Measurements from ENCODE around the gene GPX4. TPM values are rescaled to one million over a fixed set of nuclear protein-coding genes. Genes with fewer than 3 reads are reported as not detected.

GPX4 gene
- total and polyA plus RNA-seq, 2 experiments from 2014 or later, result 351 to 573 TPM

DNA sequence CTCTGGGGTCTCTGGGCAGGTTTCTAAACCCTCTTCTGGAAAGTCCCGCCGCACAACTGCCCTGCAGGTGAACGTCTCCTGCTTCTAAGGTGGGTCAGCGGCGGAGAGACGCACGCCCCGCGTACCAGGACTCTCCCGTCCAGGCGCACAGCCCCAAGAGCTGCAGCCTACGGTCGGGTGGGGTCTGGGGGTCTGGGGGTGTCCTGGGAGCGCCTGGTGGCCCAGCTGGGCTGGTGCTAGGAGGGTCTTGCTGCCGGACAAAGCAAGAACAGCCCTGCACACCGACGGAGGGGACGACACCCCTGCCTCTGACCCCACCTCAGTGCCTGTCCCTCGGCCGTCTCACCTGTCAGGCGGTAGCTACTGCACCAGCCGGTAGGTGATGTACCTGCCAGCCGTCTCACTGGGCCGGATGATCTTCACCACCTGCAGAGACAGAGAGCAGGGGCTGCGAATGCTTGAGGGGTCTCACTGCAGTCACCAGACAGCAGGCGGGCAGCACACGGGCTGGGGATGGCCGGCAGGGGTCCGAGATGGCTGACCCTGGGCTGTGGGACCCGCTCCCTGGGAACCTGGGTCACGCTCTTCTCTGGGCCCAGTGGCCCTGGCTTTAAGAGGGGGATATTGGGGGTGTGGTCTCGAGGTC is 14.5 kb upstream of the GPX4 start (continued):
- TF ChIP-seq, protein P1, sequence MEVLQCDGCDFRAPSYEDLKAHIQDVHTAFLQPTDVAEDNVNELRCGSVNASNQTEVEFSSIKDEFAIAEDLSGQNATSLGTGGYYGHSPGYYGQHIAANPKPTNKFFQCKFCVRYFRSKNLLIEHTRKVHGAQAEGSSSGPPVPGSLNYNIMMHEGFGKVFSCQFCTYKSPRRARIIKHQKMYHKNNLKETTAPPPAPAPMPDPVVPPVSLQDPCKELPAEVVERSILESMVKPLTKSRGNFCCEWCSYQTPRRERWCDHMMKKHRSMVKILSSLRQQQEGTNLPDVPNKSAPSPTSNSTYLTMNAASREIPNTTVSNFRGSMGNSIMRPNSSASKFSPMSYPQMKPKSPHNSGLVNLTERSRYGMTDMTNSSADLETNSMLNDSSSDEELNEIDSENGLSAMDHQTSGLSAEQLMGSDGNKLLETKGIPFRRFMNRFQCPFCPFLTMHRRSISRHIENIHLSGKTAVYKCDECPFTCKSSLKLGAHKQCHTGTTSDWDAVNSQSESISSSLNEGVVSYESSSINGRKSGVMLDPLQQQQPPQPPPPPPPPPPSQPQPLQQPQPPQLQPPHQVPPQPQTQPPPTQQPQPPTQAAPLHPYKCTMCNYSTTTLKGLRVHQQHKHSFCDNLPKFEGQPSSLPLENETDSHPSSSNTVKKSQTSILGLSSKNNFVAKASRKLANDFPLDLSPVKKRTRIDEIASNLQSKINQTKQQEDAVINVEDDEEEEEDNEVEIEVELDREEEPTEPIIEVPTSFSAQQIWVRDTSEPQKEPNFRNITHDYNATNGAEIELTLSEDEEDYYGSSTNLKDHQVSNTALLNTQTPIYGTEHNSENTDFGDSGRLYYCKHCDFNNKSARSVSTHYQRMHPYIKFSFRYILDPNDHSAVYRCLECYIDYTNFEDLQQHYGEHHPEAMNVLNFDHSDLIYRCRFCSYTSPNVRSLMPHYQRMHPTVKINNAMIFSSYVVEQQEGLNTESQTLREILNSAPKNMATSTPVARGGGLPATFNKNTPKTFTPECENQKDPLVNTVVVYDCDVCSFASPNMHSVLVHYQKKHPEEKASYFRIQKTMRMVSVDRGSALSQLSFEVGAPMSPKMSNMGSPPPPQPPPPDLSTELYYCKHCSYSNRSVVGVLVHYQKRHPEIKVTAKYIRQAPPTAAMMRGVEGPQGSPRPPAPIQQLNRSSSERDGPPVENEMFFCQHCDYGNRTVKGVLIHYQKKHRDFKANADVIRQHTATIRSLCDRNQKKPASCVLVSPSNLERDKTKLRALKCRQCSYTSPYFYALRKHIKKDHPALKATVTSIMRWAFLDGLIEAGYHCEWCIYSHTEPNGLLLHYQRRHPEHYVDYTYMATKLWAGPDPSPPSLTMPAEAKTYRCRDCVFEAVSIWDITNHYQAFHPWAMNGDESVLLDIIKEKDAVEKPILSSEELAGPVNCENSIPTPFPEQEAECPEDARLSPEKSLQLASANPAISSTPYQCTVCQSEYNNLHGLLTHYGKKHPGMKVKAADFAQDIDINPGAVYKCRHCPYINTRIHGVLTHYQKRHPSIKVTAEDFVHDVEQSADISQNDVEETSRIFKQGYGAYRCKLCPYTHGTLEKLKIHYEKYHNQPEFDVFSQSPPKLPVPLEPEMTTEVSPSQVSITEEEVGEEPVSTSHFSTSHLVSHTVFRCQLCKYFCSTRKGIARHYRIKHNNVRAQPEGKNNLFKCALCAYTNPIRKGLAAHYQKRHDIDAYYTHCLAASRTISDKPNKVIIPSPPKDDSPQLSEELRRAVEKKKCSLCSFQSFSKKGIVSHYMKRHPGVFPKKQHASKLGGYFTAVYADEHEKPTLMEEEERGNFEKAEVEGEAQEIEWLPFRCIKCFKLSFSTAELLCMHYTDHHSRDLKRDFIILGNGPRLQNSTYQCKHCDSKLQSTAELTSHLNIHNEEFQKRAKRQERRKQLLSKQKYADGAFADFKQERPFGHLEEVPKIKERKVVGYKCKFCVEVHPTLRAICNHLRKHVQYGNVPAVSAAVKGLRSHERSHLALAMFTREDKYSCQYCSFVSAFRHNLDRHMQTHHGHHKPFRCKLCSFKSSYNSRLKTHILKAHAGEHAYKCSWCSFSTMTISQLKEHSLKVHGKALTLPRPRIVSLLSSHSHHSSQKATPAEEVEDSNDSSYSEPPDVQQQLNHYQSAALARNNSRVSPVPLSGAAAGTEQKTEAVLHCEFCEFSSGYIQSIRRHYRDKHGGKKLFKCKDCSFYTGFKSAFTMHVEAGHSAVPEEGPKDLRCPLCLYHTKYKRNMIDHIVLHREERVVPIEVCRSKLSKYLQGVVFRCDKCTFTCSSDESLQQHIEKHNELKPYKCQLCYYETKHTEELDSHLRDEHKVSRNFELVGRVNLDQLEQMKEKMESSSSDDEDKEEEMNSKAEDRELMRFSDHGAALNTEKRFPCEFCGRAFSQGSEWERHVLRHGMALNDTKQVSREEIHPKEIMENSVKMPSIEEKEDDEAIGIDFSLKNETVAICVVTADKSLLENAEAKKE (CRISPR knock-in tag; IDR thresholded peaks at IDR 0.05), result no peak

DNA sequence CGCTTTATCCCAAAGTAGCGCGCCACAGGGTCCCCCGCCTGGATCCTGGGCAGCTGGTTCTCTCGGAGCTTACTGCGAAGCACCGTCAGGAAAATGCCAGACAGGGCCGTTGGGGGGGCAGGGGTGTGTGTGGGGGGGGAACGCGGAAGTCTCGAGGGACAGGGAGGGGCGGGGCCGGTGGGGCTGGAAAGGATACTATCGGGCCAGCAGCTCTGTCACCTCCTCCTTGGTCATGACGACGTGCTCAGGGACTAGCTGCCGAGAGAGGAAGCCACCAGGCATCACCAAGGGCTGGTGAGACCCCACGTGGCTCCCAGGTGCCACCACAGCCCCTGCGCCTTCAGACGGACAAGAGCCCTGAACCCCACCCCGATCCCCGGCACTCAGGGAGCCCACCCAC is 13.9 kb upstream of the GPX4 start:
- H3K27me3 Mint-ChIP-seq (ENCODE audit: insufficient read depth, low read depth, poor library complexity), result peaks cover 18% of the 10 kb centered on the region
- no peak overlapping the region for H3K4me3 Mint-ChIP-seq
- peaks cover 21% of the 10 kb centered on the region for H3K79me2 ChIP-seq (replicated peaks; ENCODE audit: insufficient read depth)
- H3K4me1 Mint-ChIP-seq, result peaks cover 5% of the 10 kb centered on the region; the same call in 2 of the 3 replicates
- 0 out of 2 replicates have a peak, but pooled peaks cover 25% of the 10 kb centered on the region for H3F3A ChIP-seq (replicated peaks; ENCODE audit: low read depth)
- no peak overlapping the region for H3K4me2 ChIP-seq
- DNase-seq (ENCODE audit: low spot score) (no peak), ATAC-seq (no peak)
- H3K9me3 Mint-ChIP-seq, result no peaks in the 10 kb centered on the region; the same call in 2 of the 3 replicates
- H3K27ac Mint-ChIP-seq, result no peak overlapping the region
- H3K9me2 ChIP-seq (ENCODE audit: insufficient read depth), result no peaks in the 10 kb centered on the region
- no peak overlapping the region for H3K4me3 ChIP-seq
- H3K36me3 Mint-ChIP-seq (ENCODE audit: low read depth), result peaks cover 44% of the 10 kb centered on the region
- no peak overlapping the region for H2AFZ ChIP-seq
- no peaks in the 10 kb centered on the region for H3K27me3 ChIP-seq (ENCODE audit: insufficient read depth)
- no peak overlapping the region for H3K27ac ChIP-seq (ENCODE audit: low read depth)
- peaks cover 20% of the 10 kb centered on the region for H4K20me1 ChIP-seq (replicated peaks; ENCODE audit: insufficient read depth)
- H3K36me3 ChIP-seq (ENCODE audit: insufficient read depth), result peaks cover 9% of the 10 kb centered on the region; the same call in 1 of the 2 replicates
- H3K4me1 ChIP-seq (ENCODE audit: insufficient read depth), result no peaks in the 10 kb centered on the region; the same call in 1 of the 2 replicates
- TF ChIP-seq, protein P2, sequence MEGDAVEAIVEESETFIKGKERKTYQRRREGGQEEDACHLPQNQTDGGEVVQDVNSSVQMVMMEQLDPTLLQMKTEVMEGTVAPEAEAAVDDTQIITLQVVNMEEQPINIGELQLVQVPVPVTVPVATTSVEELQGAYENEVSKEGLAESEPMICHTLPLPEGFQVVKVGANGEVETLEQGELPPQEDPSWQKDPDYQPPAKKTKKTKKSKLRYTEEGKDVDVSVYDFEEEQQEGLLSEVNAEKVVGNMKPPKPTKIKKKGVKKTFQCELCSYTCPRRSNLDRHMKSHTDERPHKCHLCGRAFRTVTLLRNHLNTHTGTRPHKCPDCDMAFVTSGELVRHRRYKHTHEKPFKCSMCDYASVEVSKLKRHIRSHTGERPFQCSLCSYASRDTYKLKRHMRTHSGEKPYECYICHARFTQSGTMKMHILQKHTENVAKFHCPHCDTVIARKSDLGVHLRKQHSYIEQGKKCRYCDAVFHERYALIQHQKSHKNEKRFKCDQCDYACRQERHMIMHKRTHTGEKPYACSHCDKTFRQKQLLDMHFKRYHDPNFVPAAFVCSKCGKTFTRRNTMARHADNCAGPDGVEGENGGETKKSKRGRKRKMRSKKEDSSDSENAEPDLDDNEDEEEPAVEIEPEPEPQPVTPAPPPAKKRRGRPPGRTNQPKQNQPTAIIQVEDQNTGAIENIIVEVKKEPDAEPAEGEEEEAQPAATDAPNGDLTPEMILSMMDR (conservative IDR thresholded peaks at IDR 0.05; ENCODE audit: low read depth in 2 of 2), result no peak
- TF ChIP-seq POLR2AphosphoS5 (IDR thresholded peaks at IDR 0.05; ENCODE audit: low read depth) (no peak), CREB1 (CRISPR knock-in tag; IDR thresholded peaks at IDR 0.05; ENCODE audit: low read depth) (no peak), STAT1 (IDR thresholded peaks at IDR 0.05; ENCODE audit: unreplicated experiment) (no peak), EZH2 (IDR thresholded peaks at IDR 0.05; ENCODE audit: low read depth, unreplicated experiment) (no peak), ZNF114 (CRISPR knock-in tag; IDR thresholded peaks at IDR 0.05) (no peak)
- TF ChIP-seq, protein P1 (CRISPR knock-in tag; IDR thresholded peaks at IDR 0.05), result no peak
